GM19193 (cell line): ENCODE measurements around the gene PWWP2A.

Source experiments
- POLR2A ChIP-seq: IDR thresholded peaks from 4 replicates; pipeline ENCODE4 v1.6.1; 2011; ENCODE audit not compliant: insufficient read depth, insufficient read length; ENCODE audit errors: extremely low read depth

PWWP2A gene

DNA sequence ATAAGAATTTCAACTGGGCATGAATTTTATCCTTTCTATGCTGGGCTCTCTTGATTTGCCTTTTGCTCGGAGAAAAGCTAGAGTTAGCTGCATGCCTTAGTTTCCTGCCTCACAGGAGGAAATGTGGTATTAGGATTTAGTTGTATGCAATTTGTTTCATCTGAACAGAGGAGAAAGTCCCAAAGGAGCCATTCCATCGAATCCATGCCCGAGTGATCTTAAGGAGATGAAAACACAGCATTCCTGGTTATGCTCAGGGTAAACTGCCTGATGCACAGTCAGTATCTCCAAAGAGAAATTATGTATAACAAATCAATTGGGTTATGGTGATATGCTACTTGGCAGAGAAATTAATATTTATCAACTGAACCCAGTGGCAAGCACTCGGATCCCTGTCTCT lies 59.2 kb downstream of the PWWP2A start:
- TF ChIP-seq POLR2A = no peak

GRCh38 chr5:160057256-160057655 lies 62.0 kb downstream of the PWWP2A start:
- no peak for TF ChIP-seq POLR2A

- no peak for TF ChIP-seq POLR2A
Measured at GRCh38 chr5:160054831-160055230, 64.4 kb downstream of the PWWP2A start.

DNA sequence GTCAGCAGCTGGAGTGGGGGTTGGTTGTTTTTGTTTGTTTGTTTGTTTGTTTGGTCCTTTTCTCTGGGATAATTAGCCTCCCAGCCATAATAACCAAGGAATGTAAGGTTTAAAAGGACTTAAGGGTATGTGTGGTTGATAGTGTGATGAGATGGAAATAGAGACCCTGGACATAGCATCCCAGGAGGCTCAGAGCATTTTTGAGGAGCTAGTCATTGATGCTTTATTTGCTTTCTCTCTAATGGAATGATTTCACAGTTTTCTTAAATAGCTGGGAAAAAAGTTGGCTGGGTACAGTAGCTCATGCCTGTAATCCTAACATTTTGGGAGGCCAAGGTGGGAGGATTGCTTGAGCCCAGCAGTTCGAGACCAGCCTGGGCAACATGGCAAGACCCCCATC lies 65.2 kb downstream of the PWWP2A start:
- no peak for TF ChIP-seq POLR2A

GRCh38 chr5:160049099-160049498 lies 70.2 kb downstream of the PWWP2A start:
- no peak for TF ChIP-seq POLR2A

GRCh38 chr5:160048131-160048530 lies 71.1 kb downstream of the PWWP2A start:
- TF ChIP-seq POLR2A = no peak

- TF ChIP-seq POLR2A = no peak
Measured at GRCh38 chr5:160047423-160047822, 71.8 kb downstream of the PWWP2A start.

GRCh38 chr5:160044967-160045366 lies 74.3 kb downstream of the PWWP2A start:
- no peak for TF ChIP-seq POLR2A

DNA sequence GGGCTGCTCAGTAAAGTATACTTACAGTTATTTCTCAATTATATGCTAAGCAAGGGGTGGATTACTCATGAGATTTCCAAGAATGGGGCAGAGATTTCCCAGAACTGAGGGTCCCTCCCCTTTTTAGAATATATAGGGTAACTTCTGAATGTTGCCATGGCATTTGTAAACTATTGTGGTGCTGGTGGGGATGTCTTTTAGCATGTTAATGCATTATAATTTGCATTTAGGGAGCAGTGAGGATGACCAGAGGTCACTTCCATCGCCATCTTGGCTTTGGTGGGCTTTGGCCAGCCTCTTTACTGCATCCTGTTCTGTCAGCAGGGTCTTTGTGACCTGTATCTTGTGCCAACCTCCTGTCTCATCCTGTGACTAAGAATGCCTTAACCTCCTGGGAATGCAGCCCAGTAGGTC lies 74.9 kb downstream of the PWWP2A start:
- no peak for TF ChIP-seq POLR2A

DNA sequence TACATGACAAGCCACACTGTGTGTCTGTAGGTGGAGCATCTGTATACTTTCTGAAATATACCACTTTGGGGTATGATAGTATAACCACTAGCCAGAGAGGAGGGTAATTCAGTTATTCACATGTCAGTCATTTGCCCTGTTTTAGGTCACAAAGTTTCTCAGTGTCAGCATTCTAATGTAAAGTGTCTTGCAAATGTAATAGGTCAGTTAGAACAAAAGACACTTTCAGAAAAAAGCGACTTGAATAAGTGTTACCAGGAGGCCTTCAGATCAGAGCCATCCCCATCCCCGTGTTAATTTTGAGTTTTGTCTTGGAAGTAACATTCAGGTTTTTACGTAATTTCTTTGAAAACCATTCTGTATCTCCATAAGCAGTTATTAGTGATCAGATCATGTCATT lies 76.6 kb downstream of the PWWP2A start:
- TF ChIP-seq POLR2A = no peak
